ENCODE data around the gene SRSF11.
"Not testable (repeated sequence)": the region's sequence is repeated elsewhere in the genome, so short reads cannot be mapped to it uniquely, and the experiment has no call there.

SRSF11 gene, protein sequence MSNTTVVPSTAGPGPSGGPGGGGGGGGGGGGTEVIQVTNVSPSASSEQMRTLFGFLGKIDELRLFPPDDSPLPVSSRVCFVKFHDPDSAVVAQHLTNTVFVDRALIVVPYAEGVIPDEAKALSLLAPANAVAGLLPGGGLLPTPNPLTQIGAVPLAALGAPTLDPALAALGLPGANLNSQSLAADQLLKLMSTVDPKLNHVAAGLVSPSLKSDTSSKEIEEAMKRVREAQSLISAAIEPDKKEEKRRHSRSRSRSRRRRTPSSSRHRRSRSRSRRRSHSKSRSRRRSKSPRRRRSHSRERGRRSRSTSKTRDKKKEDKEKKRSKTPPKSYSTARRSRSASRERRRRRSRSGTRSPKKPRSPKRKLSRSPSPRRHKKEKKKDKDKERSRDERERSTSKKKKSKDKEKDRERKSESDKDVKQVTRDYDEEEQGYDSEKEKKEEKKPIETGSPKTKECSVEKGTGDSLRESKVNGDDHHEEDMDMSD

DNA sequence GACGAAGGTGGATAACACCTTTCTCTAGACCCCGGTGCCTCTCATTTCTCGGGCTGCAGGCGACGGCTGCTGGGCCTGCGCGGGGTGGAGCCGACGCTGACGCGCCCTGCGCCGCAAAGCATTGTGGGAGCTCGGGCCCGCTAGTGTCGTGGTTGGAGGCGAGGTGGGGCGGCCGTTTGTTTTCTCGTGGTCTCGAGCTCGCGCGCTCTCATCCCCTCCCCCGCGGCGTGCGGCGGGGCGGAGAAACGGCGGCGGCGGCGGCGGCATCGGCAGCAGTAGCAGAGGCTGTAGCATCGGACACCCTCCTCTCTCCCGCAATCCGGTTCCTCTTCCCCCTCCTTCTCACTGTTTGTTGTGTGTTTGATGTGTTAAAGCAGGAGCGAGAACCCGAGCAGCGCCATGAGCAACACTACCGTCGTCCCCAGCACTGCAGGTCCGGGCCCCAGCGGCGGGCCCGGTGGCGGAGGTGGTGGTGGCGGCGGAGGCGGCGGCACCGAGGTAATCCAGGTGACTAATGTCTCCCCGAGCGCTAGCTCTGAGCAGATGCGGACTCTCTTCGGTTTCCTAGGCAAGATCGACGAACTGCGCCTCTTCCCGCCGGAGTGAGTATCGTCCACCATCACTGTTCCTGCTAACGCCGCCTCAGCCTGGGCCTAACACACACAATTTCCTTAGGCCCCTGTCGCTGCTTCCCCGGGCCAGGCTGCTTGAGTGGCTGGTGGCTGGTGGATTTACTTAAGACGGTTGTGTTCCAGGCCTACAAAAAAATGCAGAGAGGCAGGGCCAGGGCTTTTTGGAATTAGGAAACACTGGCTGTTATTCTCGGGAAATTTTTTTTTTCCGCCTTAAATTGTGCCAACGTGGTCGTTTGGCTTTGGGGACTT lies at the start of gene SRSF11:
Gene SRSF11 (plus strand): TSS at position 143 of the 884 bp plus-strand sequence. CDS start 257 bp downstream, at position 400.
- peak; percentile 80 for DNase-seq (ENCODE audit: low read depth)

DNA sequence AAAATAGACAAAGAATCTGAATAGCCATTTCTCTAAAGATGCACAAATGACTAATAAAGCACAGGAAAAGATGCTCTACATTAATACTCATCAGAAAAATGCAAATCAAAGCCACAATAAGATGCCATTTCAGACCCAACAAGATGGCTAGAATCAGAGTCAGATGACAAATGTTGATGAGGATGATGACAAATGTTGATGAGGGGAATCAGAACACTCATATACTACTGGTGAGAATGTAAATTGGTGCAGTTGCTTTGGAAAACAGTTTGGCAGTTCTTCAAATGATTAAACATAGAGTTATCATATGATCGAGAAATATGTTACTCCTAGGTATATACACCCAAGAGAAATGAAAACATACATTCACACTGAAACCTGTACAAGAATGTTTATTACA lies 49.7 kb upstream of the SRSF11 start:
- no peak for DNase-seq (ENCODE audit: low read depth)

DNA sequence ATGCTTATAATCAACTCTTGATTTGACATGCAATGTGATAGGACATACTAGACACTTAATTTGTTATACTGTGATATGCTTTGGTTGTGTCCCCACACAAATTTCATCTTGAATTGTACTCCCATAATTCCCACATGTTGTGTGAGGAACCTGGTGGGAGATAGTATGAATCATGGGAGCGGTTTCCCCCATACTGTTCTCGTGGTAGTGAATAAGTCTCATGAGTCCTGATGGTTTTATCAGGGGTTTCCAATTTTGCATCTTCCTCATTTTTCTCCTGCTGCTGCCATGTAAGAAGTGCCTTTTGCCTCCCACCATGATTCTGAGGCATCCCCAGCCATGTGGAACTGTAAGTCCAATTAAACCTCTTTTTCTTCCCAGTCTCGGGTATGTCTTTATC lies 36.0 kb upstream of the SRSF11 start:
- not testable (repeated sequence) for DNase-seq (ENCODE audit: low read depth)

GRCh38 chr1:70188522-70188921 lies 32.7 kb upstream of the SRSF11 start:
- DNase-seq (ENCODE audit: low read depth), result no peak

DNA sequence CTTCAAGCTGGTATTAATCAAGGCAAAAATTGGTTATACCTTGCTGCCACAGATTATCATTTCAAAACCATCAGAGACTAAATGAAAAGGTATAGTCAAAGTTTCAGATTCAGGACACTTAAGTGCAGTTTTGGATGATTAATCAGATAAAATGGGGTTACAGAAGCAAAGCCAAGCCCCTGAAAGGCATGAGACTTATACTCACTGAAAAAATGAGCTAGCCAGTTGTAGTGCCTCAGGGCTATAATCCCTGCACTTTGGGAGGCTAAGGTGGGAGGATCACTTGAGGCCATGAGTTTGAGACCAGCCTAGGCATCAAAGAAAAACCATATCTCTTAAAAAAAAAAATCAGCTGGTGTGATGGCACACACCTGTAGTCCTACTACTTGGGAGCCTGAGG lies 31.0 kb upstream of the SRSF11 start:
- DNase-seq (ENCODE audit: low read depth), result no peak

- not testable (repeated sequence) for DNase-seq (ENCODE audit: low read depth)
Observed at GRCh38 chr1:70192446-70192845, 28.7 kb upstream of the SRSF11 start.

DNA sequence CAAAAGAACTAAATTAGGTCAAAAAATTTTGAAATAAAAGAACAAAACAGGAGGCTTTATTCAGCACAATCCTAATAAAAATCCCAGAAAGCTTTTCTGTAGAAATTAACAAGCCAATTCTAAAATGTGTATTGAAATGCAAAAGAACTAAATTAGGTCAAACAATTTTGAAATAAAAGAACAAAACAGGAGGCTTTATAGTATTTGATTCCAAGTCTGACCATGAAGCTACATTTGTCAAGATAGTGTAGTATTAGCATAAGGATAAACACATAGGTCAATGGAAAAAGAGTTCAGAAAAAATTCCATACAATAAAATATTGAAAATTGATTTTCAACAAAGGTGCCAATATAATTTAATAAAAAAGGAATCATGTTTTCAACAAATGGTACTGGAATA lies 26.6 kb upstream of the SRSF11 start:
- no peak for DNase-seq (ENCODE audit: low read depth)

GRCh38 chr1:70195342-70195741 lies 25.8 kb upstream of the SRSF11 start:
- DNase-seq (ENCODE audit: low read depth), result no peak

GRCh38 chr1:70196333-70196732 lies 24.8 kb upstream of the SRSF11 start:
- DNase-seq (ENCODE audit: low read depth), result no peak

DNA sequence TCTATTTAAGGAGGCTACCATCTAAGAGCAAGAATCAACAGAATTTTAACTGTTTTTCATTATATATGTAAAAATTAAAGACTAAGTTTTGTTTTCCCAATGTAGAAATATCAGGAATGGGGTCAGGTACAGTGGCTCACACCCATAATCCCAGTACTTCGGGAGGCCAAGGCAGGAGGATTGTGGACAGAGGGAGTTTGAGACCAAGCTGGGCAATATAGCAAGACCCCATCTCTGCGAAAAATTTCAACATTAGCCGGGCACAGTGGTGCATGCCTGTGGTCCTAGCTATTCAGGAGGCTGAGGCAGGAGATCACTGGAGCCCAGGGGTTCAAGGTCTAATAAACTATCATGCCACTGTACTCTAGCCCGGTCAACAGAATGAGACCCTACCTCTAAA lies 21.1 kb upstream of the SRSF11 start:
- DNase-seq (ENCODE audit: low read depth), result no peak

- no peak for DNase-seq (ENCODE audit: low read depth)
Observed at GRCh38 chr1:70202173-70202758, 18.9 kb upstream of the SRSF11 start.

GRCh38 chr1:70204139-70204538 lies 17.0 kb upstream of the SRSF11 start:
- DNase-seq (ENCODE audit: low read depth), result no peak

DNA sequence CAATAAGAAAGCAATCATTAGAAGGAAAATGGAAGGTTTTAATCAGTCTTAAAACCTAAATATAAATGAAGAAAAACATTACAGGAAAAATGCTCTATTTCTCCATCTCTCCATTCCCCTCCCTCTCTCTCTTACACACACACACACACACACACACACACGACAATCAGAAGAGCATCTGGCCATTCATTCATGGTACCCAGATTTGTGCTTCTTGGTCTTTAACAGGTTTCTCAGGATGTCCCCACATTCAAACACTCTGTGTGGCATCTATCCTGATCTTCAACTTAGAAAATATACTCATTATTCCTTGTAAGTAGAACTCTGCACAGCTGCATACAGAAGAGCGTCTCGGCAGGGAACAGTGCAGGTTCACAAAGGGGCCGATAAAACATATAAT lies 16.6 kb upstream of the SRSF11 start:
- no peak for DNase-seq (ENCODE audit: low read depth)

GRCh38 chr1:70205071-70205433 lies 16.1 kb upstream of the SRSF11 start:
- no peak for DNase-seq (ENCODE audit: low read depth)

DNA sequence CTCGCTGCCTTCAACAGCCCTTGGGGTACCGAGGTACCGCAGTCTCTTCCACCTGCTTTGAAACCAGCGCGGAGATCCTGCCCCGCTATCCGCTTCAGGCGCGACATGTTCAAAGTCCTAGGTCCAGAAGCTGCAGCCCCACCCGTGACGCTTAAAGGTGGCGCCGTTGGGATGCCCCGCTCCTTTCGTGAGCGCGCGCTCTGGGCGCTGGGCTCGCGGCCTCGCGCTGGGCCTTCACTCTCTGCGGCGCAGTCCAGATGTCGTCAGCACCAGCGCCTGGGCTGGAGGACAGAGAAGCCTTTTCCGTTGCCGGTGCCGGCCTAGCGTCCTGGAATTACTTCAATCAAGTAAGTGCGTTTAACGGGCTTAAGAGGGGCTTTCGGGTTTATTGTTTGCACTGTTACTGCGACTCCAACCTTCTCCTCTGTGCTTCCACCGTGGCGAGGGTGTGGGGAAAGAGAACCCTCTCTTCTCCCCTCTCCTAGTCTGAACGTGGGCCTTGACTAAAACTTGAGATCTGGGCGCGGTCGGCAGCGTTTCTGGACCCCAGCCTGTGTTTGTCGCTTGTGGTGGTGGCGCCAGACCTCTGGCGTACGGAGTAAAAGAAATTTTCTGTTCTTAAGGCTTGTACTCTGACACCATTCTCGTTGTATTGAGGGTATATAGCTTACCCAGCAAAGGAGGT lies 15.6 kb upstream of the SRSF11 start, which contains the start of gene LRRC40:
Gene LRRC40 (minus strand): TSS at position 146 of the 685 bp plus-strand sequence. CDS start 39 bp downstream, at position 107.
- peak; percentile 82 for DNase-seq (ENCODE audit: low read depth)

DNA sequence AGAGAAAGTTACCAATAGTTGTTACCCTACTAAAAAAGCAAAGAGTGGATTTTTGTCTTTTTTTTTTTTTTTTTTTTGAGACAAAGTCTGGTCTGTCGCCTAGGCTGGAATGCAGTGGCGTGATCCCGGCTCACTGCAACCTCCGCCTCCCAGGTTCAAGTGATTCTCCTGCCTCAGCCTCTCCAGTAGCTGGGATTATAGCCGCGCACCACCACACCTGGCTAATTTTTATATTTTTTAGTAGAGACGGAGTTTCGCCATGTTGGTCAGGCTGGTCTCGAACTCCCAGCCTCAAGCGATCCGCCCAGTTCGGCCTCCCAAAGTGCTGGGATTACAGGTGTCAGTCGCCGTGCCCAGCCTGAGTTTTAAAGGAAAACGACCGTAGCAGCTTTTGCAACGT lies 14.3 kb upstream of the SRSF11 start:
- not testable (repeated sequence) for DNase-seq (ENCODE audit: low read depth)

GRCh38 chr1:70207492-70207891 lies 13.7 kb upstream of the SRSF11 start:
- DNase-seq (ENCODE audit: low read depth), result no peak

- no peak for DNase-seq (ENCODE audit: low read depth)
Observed at GRCh38 chr1:70208292-70208691, 12.9 kb upstream of the SRSF11 start.

DNA sequence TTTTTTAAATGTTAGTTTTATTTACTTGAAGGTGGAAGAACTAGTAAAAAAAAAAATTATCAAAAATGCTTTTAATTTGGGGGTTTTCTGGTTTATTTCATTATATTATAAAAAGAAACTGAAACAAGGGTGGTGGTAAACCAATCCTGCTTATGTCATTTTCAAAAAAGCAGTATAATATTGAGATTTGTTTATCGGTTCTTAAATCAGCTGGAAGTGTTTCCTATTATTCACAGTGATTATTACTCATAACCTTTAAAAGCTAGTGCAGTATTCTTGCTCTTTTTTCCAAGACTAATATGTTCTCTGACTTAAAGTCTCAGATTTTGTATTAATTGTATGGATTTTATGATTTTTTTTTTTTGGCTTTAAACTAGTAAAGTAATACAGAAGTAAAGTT lies 10.4 kb upstream of the SRSF11 start:
- no peak for DNase-seq (ENCODE audit: low read depth)

DNA sequence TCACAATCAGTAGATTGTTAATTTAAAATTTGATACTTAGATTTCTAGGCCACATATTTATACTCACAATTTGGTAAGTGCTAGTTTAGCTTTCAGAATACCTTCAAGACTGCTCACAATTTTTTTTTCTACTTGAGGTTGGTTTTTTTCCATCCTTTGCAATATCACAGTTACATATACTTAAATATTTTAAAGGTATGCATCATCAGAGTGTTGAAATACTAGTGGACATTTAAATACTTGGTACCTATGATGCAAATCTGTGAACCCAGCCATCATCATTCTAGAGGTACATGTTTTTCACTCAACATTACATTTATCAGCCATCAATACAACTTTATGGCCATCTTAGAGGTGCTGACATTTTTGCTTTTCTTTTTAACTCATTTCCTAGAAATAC lies 9.6 kb upstream of the SRSF11 start:
- DNase-seq (ENCODE audit: low read depth), result no peak

DNA sequence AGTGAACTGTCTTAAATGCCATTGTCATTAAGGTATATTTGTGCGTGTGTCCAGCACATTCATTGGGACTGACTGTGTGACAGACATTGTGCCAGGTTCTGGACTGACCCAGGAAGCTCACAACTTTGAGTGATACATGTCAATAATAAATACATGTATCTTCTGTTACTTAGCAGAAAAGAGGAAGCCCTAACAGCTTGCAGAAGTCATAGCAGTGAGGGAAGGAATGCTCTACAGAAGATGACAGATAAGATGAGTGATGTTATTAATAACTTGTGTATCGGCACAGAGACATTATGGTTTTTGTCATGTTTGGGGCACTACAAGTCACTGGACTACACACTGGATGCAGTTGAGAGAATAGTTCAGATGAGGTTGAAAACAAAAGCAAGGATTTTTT lies 1.2 kb upstream of the SRSF11 start:
- no peak for DNase-seq (ENCODE audit: low read depth)
